ENCODE measurements around the gene PARD3.

- TF ChIP-seq CTCF (conservative IDR thresholded peaks at IDR 0.05 in 1 of 2, IDR thresholded peaks at IDR 0.05 in 1 of 2; ENCODE audit: low read depth in 1 of 2, low read length in 2 of 2) (no peak), EZH2 (IDR thresholded peaks at IDR 0.05; ENCODE audit: low read length, missing control alignments) (no peak)
Measured at GRCh38 chr10:34615770-34616169, 199.3 kb downstream of the PARD3 start.

Measured in fibroblast of lung (primary cell).